ENCODE measurements around the gene POLG. TPM values are rescaled to one million over a fixed set of nuclear protein-coding genes. Genes with fewer than 3 reads are reported as not detected.

POLG gene
- total and polyA plus RNA-seq, 9 donors, result 19.8 to 52.0 (median 42.8) TPM

DNA sequence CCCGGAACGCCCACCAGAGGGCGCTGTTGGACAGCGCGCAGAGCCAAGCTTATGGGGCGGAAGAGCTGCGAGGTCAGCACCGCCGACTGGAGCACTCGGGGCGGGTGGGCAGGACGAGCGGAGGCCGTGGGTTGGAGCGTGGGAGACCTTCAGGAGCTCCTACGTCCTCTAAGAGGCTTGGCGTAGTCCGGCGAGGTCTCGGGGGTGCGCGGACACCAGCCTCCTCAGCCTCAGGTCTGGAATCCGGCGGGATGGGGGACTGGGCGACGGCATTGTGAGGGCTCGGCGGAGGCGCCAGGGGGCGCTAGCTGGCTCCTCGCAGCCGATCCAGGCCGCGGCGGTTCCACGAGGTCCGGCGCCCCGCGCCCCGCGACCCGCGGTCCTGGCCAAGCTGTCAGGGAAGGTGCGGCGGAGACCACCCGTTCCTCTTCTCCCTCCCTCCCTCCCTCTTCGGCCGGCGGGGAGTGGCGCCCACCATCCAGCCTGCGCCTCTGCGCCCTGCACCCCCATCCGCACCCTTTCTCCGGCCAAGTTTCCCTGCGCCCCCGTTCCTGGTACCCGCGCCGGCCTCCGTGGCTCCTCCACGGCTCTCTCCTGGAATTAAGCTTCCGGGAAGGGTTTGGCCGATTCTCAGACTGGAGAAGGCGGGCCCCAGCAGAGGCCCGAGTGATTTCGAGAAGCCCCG, 24.3 kb upstream of the POLG start:
- no peak for TF ChIP-seq EP300 (IDR thresholded peaks at IDR 0.05)
- TF ChIP-seq, protein P1, sequence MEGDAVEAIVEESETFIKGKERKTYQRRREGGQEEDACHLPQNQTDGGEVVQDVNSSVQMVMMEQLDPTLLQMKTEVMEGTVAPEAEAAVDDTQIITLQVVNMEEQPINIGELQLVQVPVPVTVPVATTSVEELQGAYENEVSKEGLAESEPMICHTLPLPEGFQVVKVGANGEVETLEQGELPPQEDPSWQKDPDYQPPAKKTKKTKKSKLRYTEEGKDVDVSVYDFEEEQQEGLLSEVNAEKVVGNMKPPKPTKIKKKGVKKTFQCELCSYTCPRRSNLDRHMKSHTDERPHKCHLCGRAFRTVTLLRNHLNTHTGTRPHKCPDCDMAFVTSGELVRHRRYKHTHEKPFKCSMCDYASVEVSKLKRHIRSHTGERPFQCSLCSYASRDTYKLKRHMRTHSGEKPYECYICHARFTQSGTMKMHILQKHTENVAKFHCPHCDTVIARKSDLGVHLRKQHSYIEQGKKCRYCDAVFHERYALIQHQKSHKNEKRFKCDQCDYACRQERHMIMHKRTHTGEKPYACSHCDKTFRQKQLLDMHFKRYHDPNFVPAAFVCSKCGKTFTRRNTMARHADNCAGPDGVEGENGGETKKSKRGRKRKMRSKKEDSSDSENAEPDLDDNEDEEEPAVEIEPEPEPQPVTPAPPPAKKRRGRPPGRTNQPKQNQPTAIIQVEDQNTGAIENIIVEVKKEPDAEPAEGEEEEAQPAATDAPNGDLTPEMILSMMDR (IDR thresholded peaks at IDR 0.05), result peak; percentile 92 to 99 (median 93)
- Histone ChIP-seq H3K27ac (no peak overlapping the region), H3K4me3 (peak overlapping the region; percentile 43), H3K4me1 (ENCODE audit: insufficient read depth) (peaks cover 6% of the 10 kb centered on the region), H3K36me3 (no peaks in the 10 kb centered on the region), H3K9me3 (no peaks in the 10 kb centered on the region), H3K27me3 (no peaks in the 10 kb centered on the region)
- peak; percentile 53 to 86 (median 73) for DNase-seq
- intact Hi-C loops (cut with DNase I), result loop anchor here in 2 of 4 donors (2.0 kb wide), 1 partner anchor 72 kb away; no protein-coding TSS in a partner anchor
- WGBS, 3 donors, result 1 to 2% (median 2%) methylated on average over 31 to 68 of the region's 68 CpGs

DNA sequence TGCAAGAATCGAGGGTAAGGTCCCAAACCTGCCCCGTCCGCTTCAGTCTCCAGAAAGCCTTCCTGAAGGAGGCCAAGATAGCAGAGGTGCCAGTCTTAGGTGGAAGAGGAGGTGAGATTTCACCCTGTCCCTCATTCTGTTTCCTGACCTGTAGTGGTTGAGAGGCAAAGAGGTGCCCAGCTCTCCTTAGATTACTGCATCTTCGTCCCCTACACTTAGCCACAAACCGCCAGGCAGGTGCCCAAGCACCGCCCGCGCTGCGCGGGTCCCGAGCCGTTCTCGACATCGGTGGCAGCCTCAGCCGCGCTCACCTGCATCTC, 23.8 kb upstream of the POLG start:
- WGBS, 3 donors, result 3 to 7% (median 5%) methylated on average over 16 of the region's 16 CpGs
- Histone ChIP-seq H3K36me3 (no peaks in the 10 kb centered on the region), H3K27me3 (no peaks in the 10 kb centered on the region), H3K4me3 (peak overlapping the region; percentile 43), H3K9me3 (no peaks in the 10 kb centered on the region), H3K4me1 (ENCODE audit: insufficient read depth) (peaks cover 6% of the 10 kb centered on the region), H3K27ac (no peak overlapping the region)
- DNase-seq, result no peak
- no peak for TF ChIP-seq POLR2A (IDR thresholded peaks at IDR 0.05)
- TF ChIP-seq, protein P1 (IDR thresholded peaks at IDR 0.05), result no peak
- TF ChIP-seq EP300 (IDR thresholded peaks at IDR 0.05), result no peak
- intact Hi-C loops (cut with DNase I), result loop anchor here in 2 of 4 donors (2.0 kb wide), 1 partner anchor 72 kb away; no protein-coding TSS in a partner anchor

DNA sequence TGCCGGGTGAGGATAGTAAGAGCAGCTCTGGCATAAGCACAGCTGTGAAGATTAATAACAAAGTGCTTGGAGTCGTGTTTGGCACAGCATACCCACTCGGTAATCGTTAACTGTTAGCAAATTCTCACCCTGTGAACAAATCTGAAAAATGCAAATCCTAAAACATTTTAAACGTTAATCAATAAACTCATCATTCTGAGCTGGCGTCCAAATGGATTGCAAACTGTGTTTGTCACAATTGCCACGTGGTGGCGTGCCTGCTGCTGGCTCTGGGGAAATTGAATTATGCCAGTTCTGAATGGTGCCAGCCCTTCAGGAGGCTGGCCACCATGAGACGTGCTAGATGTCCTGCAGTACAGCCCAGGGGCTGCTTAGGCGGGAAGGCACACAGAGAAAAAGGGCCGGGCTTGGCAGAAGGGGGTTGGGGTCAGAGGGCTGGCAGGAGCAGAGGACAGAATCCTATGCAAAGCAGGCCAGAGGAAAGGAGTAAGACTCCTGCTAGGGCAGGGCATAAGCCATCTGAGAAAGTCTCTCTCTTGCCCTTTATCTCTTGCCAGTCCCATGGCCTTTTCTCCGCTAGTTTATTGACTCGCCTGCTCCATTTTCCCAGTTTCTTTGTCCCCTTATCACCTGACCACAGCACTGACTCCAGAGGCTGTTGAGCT, 22.1 kb upstream of the POLG start:
- Histone ChIP-seq H3K9me3 (no peaks in the 10 kb centered on the region), H3K27me3 (no peaks in the 10 kb centered on the region), H3K36me3 (no peaks in the 10 kb centered on the region), H3K4me3 (no peak overlapping the region), H3K4me1 (ENCODE audit: insufficient read depth) (peaks cover 4% of the 10 kb centered on the region), H3K27ac (no peak overlapping the region)
- intact Hi-C loops (cut with DNase I), result no loop called here
- no peak for DNase-seq
- WGBS, 3 donors, result 30 to 37% (median 30%) methylated on average over 13 of the region's 13 CpGs
- TF ChIP-seq EP300 (IDR thresholded peaks at IDR 0.05), result no peak
- no peak for TF ChIP-seq POLR2A (IDR thresholded peaks at IDR 0.05)
- TF ChIP-seq, protein P1 (IDR thresholded peaks at IDR 0.05), result no peak

DNA sequence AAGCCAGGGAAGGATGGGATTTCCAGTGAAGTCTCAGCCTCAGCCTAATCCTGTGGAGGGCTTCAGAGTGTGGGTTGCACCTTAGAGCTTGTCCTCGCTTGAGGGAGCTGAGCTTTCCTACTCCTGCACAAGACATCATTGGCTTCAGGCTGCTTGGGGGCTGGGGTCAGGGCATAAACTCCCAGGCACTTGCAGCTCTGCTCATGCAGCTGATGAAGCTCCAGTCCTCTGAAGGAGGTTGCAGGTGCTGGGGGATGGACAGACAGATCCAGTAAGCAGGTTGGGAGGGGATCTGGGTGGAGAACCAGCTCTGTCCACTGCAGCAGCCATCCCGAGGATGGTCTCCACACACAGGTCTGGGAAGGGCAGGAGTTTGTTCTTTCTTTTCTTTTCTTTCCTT, 19.4 kb upstream of the POLG start:
- TF ChIP-seq POLR2A (IDR thresholded peaks at IDR 0.05) (no peak), EP300 (IDR thresholded peaks at IDR 0.05) (no peak)
- TF ChIP-seq, protein P1 (IDR thresholded peaks at IDR 0.05), result no peak
- intact Hi-C loops (cut with DNase I), result no loop called here
- Histone ChIP-seq H3K36me3 (no peaks in the 10 kb centered on the region), H3K27me3 (no peaks in the 10 kb centered on the region), H3K27ac (no peak overlapping the region), H3K4me3 (no peak overlapping the region), H3K9me3 (no peaks in the 10 kb centered on the region), H3K4me1 (ENCODE audit: insufficient read depth) (no peaks in the 10 kb centered on the region)
- WGBS, 3 donors, result 53 to 71% (median 58%) methylated on average over 2 of the region's 2 CpGs
- DNase-seq, result no peak
